Gastroesophageal sphincter (tissue), 3 donors: ENCODE data around the gene TNFAIP8L3.

Experiments used
- CTCF ChIP-seq, 4 experiments: fragments of 200-600 bp in 2 of 4; fragments of 450-650 bp in 2 of 4; sonication (generic) in 1 of 4; IDR thresholded peaks; one replicate each; pipeline ENCODE4 v1.5.1; 2017 to 2019; ENCODE audit warnings: antibody characterized with exemption in 4 of 4, mild to moderate bottlenecking in 2 of 4, moderate library complexity in 2 of 4
- EP300 ChIP-seq: sonication (generic); formaldehyde crosslinking; IDR thresholded peaks from one replicate; pipeline ENCODE4 v1.6.1; 2017; ENCODE audit warnings: antibody characterized with exemption, mild to moderate bottlenecking
- POLR2A ChIP-seq, 2 donors: fragments of 450-650 bp; IDR thresholded peaks; one replicate each; pipeline ENCODE4 v1.6.1; 2017; ENCODE audit warnings: antibody characterized with exemption in 2 of 2, mild to moderate bottlenecking in 2 of 2, moderate library complexity in 1 of 2
- POLR2AphosphoS5 ChIP-seq: sonication (generic); formaldehyde crosslinking; IDR thresholded peaks from one replicate; pipeline ENCODE4 v1.6.1; 2017; ENCODE audit warnings: antibody characterized with exemption

GRCh38 chr15:51137024-51137423 lies 42.3 kb upstream of the TNFAIP8L3 start:
- no peak for TF ChIP-seq POLR2AphosphoS5
- TF ChIP-seq CTCF (IDR thresholded peaks at IDR 0.05): no peak
- no peak for TF ChIP-seq POLR2A (IDR thresholded peaks at IDR 0.05)
- TF ChIP-seq EP300: no peak
